Activated CD4-positive, alpha-beta T cell treated with anti-CD3 and anti-CD28 coated beads for 1 hour (primary cell): ENCODE measurements around the gene DDX41.

ENCODE experiments used
- DNase-seq: peaks from one replicate; pipeline ENCODE4 v3.0.0-alpha.2; 2020

Gene DDX41

DNA sequence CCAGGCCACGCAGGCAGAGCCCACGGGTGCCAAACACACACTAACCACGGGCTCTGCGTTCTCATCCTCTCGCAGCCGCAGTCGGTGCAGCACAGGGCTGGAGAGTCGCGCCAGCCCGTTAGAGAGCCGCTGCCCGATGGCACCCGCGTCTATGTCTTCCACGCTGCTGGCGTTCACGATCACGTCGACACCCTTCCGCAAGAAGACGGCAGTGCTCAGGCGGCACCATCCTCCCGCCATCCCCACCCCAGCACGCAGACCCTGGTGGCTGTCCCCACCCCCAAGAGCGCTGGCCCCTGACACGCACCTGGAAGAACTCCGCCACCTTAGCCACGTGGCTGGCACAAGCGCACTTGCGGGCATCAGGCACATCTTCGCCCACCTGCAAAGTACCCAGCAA, 49.3 kb downstream of the DDX41 start:
- DNase-seq, result no peak

DNA sequence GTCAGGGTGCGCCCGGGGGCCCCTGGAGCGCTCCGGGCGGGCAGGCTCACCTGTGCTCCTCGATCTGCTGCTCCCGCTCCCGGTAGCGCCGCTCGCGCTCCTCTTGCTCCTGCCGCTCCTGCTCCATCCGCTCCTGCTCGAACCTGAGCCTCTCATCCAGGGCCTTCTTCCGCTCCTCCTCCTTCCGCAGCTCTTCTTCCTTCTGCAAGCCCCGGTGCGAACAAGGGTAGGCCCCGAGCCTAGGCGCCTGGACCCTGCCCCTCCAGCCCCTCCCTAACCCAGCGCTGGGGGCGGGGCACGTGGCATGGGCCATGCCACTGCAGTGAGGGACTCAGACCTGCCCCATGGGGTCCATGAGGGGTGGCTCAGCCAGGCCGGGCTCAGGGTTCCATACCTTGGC, 49.9 kb downstream of the DDX41 start:
- no peak for DNase-seq

DNA sequence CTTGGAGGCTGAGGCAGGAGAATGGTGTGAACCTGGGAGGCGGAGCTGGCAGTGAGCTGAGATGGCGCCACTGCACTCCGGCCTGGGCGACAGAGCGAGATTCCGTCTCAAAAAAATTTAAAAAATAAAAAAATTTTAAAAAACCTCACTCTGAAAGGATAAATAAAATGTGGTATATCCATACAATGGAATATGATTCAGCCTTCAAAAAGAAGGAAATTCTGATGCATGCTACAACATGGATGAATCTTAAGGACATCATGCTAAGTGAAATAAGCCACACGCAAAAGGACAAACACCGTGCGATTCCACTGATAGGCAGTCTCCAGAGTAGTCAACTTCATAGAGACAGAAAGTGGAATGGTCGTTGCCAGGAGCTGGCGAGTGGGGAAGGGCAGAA, 51.7 kb downstream of the DDX41 start:
- DNase-seq, result no peak

DNA sequence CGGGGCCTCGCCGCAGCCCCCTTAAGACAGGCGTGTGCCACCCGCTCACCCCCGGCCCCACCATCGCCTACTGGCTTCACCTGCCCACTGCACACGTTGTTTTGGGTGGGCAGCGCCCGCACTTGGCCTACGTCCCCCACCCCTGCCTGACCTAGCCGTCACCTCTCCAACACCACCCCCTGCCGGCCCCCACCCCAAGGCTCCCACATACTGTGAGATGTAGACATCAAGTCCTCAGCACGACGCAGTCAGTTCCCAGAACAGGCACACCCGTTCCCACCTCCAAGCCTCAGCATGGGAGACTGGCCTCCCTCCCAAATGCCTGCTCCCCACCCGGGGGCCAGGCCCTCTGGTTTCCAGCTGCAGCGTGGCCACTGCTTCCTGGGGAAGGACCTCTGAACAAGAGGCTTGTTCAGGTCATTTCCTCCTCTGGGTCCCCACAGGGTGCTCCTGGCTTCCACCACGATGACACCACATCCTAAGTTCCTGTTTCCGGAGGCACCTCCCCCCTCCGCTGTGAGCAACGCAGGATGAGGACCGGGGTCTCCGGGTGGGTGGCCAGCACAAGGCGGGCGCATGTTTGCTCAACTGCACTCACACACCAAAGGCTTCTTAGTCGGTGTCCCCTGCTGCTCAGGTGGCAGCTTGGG, 54.6 kb downstream of the DDX41 start:
- DNase-seq, result no peak
